ENCODE data around the gene ASTE1. TPM values are rescaled to one million over a fixed set of nuclear protein-coding genes. Genes with fewer than 3 reads are reported as not detected.

The ASTE1 gene
- total RNA-seq, 4 donors from 2014 or later, result 5.0 to 9.0 (median 7.6) TPM

DNA sequence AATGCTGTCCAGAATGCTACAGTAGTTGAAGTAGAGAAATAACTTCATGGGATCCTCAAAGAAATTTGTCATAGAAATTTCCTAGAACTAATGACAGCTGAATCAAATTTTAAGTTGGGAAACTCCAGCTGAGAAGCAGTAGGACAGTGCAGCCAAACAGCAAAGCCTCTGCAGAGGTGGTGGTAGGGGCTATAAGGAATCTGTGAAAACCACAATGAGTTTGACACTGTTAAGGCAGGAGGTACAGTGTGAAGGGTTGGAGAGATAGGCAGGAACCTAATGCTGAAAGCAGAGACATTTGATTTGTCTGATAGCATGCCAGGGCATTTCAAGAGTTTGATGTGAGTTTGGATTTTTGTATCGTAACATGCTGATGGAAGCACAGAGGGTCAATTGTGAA lies 22.0 kb downstream of the ASTE1 start:
- H3K4me3 ChIP-seq (ENCODE audit: low read depth, poor library complexity, severe bottlenecking), result no peak overlapping the region
- intact Hi-C loops (cut with DNase I; ENCODE audit: low total_unique reads), result no loop called here
- DNase-seq (ENCODE audit: low spot score in 2 of 2), result no peak
- 94 to 95% methylated on average over 1 of the region's 1 CpG for WGBS, 2 donors
- TF ChIP-seq POLR2A (IDR thresholded peaks at IDR 0.05), result no peak
- TF ChIP-seq, protein P1, sequence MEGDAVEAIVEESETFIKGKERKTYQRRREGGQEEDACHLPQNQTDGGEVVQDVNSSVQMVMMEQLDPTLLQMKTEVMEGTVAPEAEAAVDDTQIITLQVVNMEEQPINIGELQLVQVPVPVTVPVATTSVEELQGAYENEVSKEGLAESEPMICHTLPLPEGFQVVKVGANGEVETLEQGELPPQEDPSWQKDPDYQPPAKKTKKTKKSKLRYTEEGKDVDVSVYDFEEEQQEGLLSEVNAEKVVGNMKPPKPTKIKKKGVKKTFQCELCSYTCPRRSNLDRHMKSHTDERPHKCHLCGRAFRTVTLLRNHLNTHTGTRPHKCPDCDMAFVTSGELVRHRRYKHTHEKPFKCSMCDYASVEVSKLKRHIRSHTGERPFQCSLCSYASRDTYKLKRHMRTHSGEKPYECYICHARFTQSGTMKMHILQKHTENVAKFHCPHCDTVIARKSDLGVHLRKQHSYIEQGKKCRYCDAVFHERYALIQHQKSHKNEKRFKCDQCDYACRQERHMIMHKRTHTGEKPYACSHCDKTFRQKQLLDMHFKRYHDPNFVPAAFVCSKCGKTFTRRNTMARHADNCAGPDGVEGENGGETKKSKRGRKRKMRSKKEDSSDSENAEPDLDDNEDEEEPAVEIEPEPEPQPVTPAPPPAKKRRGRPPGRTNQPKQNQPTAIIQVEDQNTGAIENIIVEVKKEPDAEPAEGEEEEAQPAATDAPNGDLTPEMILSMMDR (IDR thresholded peaks at IDR 0.05), result no peak

DNA sequence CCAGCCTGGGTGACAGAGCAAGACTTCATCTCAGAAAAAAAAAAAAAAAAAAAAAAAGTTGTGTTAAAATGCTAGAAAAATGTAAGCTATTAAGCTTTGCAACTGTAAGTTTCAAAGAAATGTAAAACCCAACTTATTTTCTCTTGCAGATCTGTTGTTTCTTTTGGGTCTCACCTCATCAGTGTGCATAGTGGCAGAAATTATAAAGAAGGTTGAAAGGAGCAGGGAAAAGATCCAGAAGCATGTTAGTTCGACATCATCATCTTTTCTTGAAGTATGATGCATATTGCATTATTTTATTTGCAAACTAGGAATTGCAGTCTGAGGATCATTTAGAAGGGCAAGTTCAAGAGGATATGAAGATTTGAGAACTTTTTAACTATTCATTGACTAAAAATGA lies 25.6 kb downstream of the ASTE1 start:
- TF ChIP-seq, protein P1 (IDR thresholded peaks at IDR 0.05), result no peak
- TF ChIP-seq POLR2A (IDR thresholded peaks at IDR 0.05), result no peak
- WGBS, 2 donors, result 80 to 85% methylated on average over 1 of the region's 1 CpG
- DNase-seq (ENCODE audit: low spot score in 2 of 2), result no peak
- no peak overlapping the region for H3K4me3 ChIP-seq (ENCODE audit: low read depth, poor library complexity, severe bottlenecking)
- intact Hi-C loops (cut with DNase I; ENCODE audit: low total_unique reads), result no loop called here

DNA sequence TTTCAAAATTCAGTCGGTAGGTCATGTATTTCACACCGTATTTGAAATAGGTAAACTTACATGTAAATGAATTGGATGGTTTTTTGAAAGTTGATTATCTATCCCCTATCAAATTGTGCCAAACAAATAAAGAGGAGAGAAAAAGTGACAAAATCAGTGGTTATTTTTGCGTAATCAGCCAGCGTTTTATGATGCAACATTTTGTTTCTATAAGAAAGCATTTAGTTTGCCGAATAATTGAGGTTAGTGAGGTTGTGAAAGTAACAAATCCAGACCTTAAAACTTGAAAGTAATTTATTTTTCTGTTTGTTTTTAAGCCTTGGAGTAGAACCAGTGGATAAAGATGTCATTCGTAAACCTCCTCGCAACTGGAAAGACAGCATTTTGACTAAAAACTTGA lies 29.3 kb downstream of the ASTE1 start:
- TF ChIP-seq, protein P1 (IDR thresholded peaks at IDR 0.05), result no peak
- no peak overlapping the region for H3K4me3 ChIP-seq (ENCODE audit: low read depth, poor library complexity, severe bottlenecking)
- DNase-seq (ENCODE audit: low spot score in 2 of 2), result no peak
- 86 to 92% methylated on average over 7 of the region's 7 CpGs for WGBS, 2 donors
- intact Hi-C loops (cut with DNase I; ENCODE audit: low total_unique reads), result no loop called here

DNA sequence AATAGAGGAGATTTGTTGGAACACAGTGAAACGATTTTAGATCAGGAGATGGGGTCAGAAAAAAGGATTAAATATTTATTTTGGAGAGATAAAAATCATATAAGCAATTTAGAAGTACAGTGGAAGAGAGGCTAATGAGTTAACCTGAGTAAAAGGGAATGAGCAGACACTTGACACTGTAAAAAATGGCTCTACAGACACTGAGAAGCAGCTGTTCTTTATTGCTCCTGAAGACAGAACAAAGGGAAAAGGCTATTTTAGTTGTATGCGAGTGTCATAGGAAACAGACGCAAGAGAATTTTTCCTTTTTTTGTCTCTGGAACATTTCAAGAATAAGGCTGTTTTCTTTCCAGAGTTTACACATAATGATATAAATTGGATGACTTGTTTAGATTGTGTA lies 34.3 kb downstream of the ASTE1 start:
- DNase-seq (ENCODE audit: low spot score in 2 of 2), result no peak
- no peak overlapping the region for H3K4me3 ChIP-seq (ENCODE audit: low read depth, poor library complexity, severe bottlenecking)
- 83 to 90% methylated on average over 3 of the region's 3 CpGs for WGBS, 2 donors
- intact Hi-C loops (cut with DNase I; ENCODE audit: low total_unique reads), result no loop called here
- TF ChIP-seq POLR2A (IDR thresholded peaks at IDR 0.05), result no peak
- TF ChIP-seq, protein P1 (IDR thresholded peaks at IDR 0.05), result no peak

DNA sequence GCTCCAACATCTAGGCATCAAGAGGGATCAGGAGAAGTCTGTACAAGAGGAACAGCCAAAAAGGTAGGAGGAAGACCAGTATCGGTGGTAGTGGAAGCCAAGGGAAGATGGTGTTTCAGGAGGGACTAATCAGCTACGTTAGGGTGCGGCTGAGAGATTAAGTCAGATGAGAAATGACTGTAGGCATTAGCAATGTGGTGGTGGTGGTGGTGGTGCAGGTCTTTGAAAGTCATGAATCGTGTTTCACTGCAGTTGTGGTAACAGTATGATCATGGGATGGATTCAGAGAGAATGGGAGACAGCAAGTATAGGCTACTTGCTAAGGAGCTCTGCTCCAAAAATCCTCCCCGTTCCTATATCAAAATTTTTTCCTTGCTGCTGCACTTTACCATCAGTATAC lies 35.5 kb downstream of the ASTE1 start:
- TF ChIP-seq, protein P1 (IDR thresholded peaks at IDR 0.05), result no peak
- no peak for TF ChIP-seq POLR2A (IDR thresholded peaks at IDR 0.05)
- 96% methylated on average over 5 of the region's 5 CpGs for WGBS, 2 donors
- DNase-seq (ENCODE audit: low spot score in 2 of 2), result no peak
- intact Hi-C loops (cut with DNase I; ENCODE audit: low total_unique reads), result no loop called here
- no peak overlapping the region for H3K4me3 ChIP-seq (ENCODE audit: low read depth, poor library complexity, severe bottlenecking)

DNA sequence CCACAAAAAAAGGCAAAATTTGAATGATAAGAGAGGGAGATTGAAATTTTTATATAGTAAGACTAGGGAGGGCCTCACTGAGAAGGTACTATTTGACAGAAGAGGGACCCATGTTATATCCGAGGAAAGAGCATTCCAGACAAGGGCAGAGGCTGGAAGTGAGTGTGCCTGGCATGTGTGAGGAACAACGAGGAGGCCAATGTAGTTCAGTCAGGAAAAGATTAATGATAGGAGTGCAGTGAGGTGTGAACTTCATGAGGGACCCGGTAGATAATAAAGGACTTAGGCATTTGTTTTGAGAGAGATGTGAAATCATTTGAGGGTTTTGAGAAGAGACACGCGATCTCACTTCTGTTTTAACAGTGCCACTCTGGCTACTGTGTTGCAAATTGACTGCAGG lies 36.3 kb downstream of the ASTE1 start:
- no peak overlapping the region for H3K4me3 ChIP-seq (ENCODE audit: low read depth, poor library complexity, severe bottlenecking)

More for the DNA sequence above, 36.3 kb downstream of the ASTE1 start:
- WGBS, 2 donors, result 71 to 75% methylated on average over 5 of the region's 5 CpGs
- intact Hi-C loops (cut with DNase I; ENCODE audit: low total_unique reads), result no loop called here
- DNase-seq (ENCODE audit: low spot score in 2 of 2), result no peak
- TF ChIP-seq POLR2A (IDR thresholded peaks at IDR 0.05), result no peak
- TF ChIP-seq, protein P1 (IDR thresholded peaks at IDR 0.05), result no peak
